Measurements from ENCODE around the gene PRKCA.

GRCh38 chr17:66306446-66306845, 4.0 kb downstream of the PRKCA start:
- TF ChIP-seq, protein P1, sequence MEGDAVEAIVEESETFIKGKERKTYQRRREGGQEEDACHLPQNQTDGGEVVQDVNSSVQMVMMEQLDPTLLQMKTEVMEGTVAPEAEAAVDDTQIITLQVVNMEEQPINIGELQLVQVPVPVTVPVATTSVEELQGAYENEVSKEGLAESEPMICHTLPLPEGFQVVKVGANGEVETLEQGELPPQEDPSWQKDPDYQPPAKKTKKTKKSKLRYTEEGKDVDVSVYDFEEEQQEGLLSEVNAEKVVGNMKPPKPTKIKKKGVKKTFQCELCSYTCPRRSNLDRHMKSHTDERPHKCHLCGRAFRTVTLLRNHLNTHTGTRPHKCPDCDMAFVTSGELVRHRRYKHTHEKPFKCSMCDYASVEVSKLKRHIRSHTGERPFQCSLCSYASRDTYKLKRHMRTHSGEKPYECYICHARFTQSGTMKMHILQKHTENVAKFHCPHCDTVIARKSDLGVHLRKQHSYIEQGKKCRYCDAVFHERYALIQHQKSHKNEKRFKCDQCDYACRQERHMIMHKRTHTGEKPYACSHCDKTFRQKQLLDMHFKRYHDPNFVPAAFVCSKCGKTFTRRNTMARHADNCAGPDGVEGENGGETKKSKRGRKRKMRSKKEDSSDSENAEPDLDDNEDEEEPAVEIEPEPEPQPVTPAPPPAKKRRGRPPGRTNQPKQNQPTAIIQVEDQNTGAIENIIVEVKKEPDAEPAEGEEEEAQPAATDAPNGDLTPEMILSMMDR (IDR thresholded peaks at IDR 0.05), result no peak
- TF ChIP-seq POLR2A (IDR thresholded peaks at IDR 0.05), result no peak
